ENCODE results near the gene PAEP.

PAEP gene

GRCh38 chr9:135588886-135589595, 27.5 kb downstream of the PAEP start:
- no peak overlapping the region for H3K4me3 ChIP-seq (ENCODE audit: low read depth, low read length)
- no peak for TF ChIP-seq CTCF (IDR thresholded peaks at IDR 0.05; ENCODE audit: borderline replicate concordance, insufficient read depth, low read depth, low read length)

GRCh38 chr9:135589596-135590485, 28.3 kb downstream of the PAEP start:
- TF ChIP-seq CTCF (IDR thresholded peaks at IDR 0.05; ENCODE audit: borderline replicate concordance, insufficient read depth, low read depth, low read length) = no peak

GRCh38 chr9:135590486-135591079, 29.0 kb downstream of the PAEP start:
- H3K4me3 ChIP-seq (ENCODE audit: low read depth, low read length) = no peak overlapping the region
- TF ChIP-seq CTCF (IDR thresholded peaks at IDR 0.05; ENCODE audit: borderline replicate concordance, insufficient read depth, low read depth, low read length) = no peak

More at GRCh38 chr9:135589596-135590485, 28.3 kb downstream of the PAEP start:
- no peak overlapping the region for H3K4me3 ChIP-seq (ENCODE audit: low read depth, low read length)

GRCh38 chr9:135591506-135592330, 30.2 kb downstream of the PAEP start:
- no peak overlapping the region for H3K4me3 ChIP-seq (ENCODE audit: low read depth, low read length)
- no peak for TF ChIP-seq CTCF (IDR thresholded peaks at IDR 0.05; ENCODE audit: borderline replicate concordance, insufficient read depth, low read depth, low read length)

GRCh38 chr9:135592331-135592590, 30.7 kb downstream of the PAEP start:
- no peak overlapping the region for H3K4me3 ChIP-seq (ENCODE audit: low read depth, low read length)
- no peak for TF ChIP-seq CTCF (IDR thresholded peaks at IDR 0.05; ENCODE audit: borderline replicate concordance, insufficient read depth, low read depth, low read length)

GRCh38 chr9:135592625-135593024, 31.1 kb downstream of the PAEP start:
- no peak overlapping the region for H3K4me3 ChIP-seq (ENCODE audit: low read depth, low read length)
- no peak for TF ChIP-seq CTCF (IDR thresholded peaks at IDR 0.05; ENCODE audit: borderline replicate concordance, insufficient read depth, low read depth, low read length)

All from GM12875 (cell line).